Activated CD4-positive, alpha-beta memory T cell treated with anti-CD3 and anti-CD28 coated beads for 36 hours (primary cell): ENCODE results near the gene C2CD4D. TPM values are rescaled to one million over a fixed set of nuclear protein-coding genes. Genes with fewer than 3 reads are reported as not detected.
"Not testable (repeated sequence)": the region's sequence is repeated elsewhere in the genome, so short reads cannot be mapped to it uniquely, and the experiment has no call there.

Source experiments
- CTCF ChIA-PET: fragments of 350-600 bp; sonication (Branson Sonifier 250); formaldehyde crosslinking; loops from one replicate; lab custom pipeline; 2021; ENCODE audit warnings: antibody characterized with exemption, inconsistent platforms; lab: Charles Lee
- POLR2A ChIA-PET: fragments of 350-600 bp; sonication (Branson Sonifier 250); formaldehyde crosslinking; loops from one replicate; lab custom pipeline; 2021; ENCODE audit warnings: antibody characterized with exemption; lab: Charles Lee
- DNase-seq: peaks from one replicate; pipeline ENCODE4 v3.0.0-alpha.2; 2020
- H3K27ac Mint-ChIP-seq: one replicate; pipeline ENCODE4 v1.8.0; 2021; ENCODE audit warnings: mixed read lengths
- H3K27me3 Mint-ChIP-seq: one replicate; pipeline ENCODE4 v1.8.0; 2021; ENCODE audit warnings: mixed read lengths
- H3K36me3 Mint-ChIP-seq: one replicate; pipeline ENCODE4 v1.8.0; 2021; ENCODE audit warnings: mixed read lengths
- H3K4me1 Mint-ChIP-seq: one replicate; pipeline ENCODE4 v1.8.0; 2021; ENCODE audit warnings: low read depth, mixed read lengths
- H3K4me3 Mint-ChIP-seq: one replicate; pipeline ENCODE4 v1.8.0; 2021; ENCODE audit warnings: mild to moderate bottlenecking, mixed read lengths
- H3K9me3 Mint-ChIP-seq: one replicate; pipeline ENCODE4 v1.8.0; 2021; ENCODE audit warnings: mixed read lengths
- intact Hi-C: fragments of 100-400 bp; cut with micrococcal nuclease; formaldehyde crosslinking; loops from one replicate; pipeline ENCODE4 v1.15.1; 2023
- total RNA-seq, 2 experiments: library from RNA; stranded (reverse); gene quantifications; one replicate each; pipeline ENCODE4 v1.2.3, GENCODE V29; 2021

C2CD4D gene
- 1 to 10 TPM; 3.3 to 3.9 TPM for total RNA-seq

DNA sequence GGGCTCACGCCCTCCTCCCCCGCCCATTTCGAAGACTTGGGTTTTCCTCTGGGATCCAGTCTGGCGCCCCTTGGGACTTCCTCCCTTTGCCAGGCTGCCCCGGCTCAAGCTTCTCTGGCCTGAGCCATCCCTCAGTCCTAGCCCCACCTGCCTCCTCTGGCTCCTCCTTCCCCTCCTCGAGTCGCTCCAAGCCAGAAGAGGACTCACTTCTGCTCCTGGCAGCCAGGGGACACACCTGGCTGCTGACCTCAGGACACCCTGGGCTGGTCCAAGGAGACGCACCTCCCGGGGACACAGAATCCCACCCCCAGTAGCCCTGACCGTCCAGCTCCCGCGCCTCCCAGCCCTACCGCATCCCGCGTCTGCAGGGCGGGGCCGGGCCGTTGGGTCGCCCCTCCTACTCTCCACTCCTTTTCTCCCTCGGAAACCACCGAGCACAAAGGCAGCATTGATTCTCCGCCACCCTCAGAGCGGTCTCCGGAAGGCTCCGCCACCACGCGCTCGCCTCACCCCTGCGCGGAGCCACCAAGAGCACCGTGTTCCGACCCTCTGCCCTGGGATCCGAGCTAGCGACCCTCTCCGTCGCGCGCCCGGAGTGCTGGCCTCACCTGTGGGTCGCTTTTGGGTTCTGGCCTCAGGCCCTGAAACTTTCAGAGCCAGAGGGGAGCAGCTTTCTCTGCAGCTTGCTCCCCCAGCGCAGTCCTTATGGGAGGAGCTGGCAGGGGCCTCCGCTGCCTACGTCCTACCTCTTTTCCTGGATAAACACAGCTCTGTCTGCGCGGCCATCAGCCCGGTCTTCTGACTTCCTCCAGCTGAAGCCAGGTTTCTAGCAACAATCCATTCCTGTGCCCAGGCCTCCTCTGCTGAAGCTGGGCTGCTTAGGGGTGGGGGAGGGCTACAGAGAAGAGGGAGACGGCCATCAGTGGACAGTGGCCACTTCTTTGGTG lies at the start of gene C2CD4D:
Gene C2CD4D, minus strand, starts transcription at position 364 of the 947 bp plus-strand sequence. CDS start 831 bp downstream, outside the sequence.
- Mint-ChIP-seq H3K4me1 (peaks cover 43% of the 10 kb centered on the region), H3K27ac (peak within 1 kb of the TSS; percentile 91), H3K4me3 (peak within 1 kb of the TSS; percentile 89), H3K27me3 (no peaks in the 10 kb centered on the region), H3K9me3 (no peaks in the 10 kb centered on the region), H3K36me3 (peaks cover 23% of the 10 kb centered on the region)
- peak; percentile 86 for DNase-seq
- intact Hi-C loops, result loop anchor here (1.0 to 5.0 kb wide), 4 partner anchors 9 to 382 kb away; partner anchors contain the start of gene POGZ
- POLR2A ChIA-PET, result interaction anchor here (0.6 to 2.2 kb wide), 15 partner anchors 9 to 298 kb away, joined by 3 to 8 read pairs (median 5); partner anchors contain the start of genes MRPL9, TDRKH, THEM4 and THEM5
- CTCF ChIA-PET, result interaction anchor here (0.5 to 4.8 kb wide), 7 partner anchors 8 to 246 kb away, joined by 3 to 36 read pairs (median 5); partner anchors contain the start of gene MRPL9

GRCh38 chr1:151888972-151889570 lies 49.5 kb upstream of the C2CD4D start:
- Mint-ChIP-seq H3K27me3 (no peaks in the 10 kb centered on the region), H3K36me3 (peaks cover 58% of the 10 kb centered on the region), H3K27ac (no peak overlapping the region), H3K9me3 (no peaks in the 10 kb centered on the region), H3K4me3 (no peak overlapping the region), H3K4me1 (peaks cover 27% of the 10 kb centered on the region)
- no peak for DNase-seq
- ChIA-PET CTCF (interaction anchor here (0.8 to 5.8 kb wide), 9 partner anchors 10 to 124 kb away, joined by 3 to 34 read pairs (median 4); no protein-coding TSS in a partner anchor), POLR2A (no interaction called here)
- intact Hi-C loops, result loop anchor here (1.0 to 2.0 kb wide), 2 partner anchors 46 to 108 kb away; no protein-coding TSS in a partner anchor

- DNase-seq, result no peak
- POLR2A ChIA-PET, result no interaction called here
- H3K4me1 Mint-ChIP-seq, result peaks cover 16% of the 10 kb centered on the region
- intact Hi-C loops, result no loop called here
- H3K36me3 Mint-ChIP-seq, result peaks cover 47% of the 10 kb centered on the region
- H3K9me3 Mint-ChIP-seq, result no peaks in the 10 kb centered on the region
- H3K27ac Mint-ChIP-seq, result no peak overlapping the region
- H3K4me3 Mint-ChIP-seq, result no peak overlapping the region
- no peaks in the 10 kb centered on the region for H3K27me3 Mint-ChIP-seq
- CTCF ChIA-PET, result interaction anchor here (0.7 to 5.8 kb wide), 4 partner anchors 13 to 114 kb away, joined by 3 to 34 read pairs (median 4); no protein-coding TSS in a partner anchor
Measured at GRCh38 chr1:151887028-151887427, 47.4 kb upstream of the C2CD4D start.

GRCh38 chr1:151885479-151885878 lies 45.9 kb upstream of the C2CD4D start:
- Mint-ChIP-seq H3K4me3 (no peak overlapping the region), H3K4me1 (peaks cover 1% of the 10 kb centered on the region), H3K27me3 (no peaks in the 10 kb centered on the region), H3K36me3 (peaks cover 33% of the 10 kb centered on the region), H3K9me3 (no peaks in the 10 kb centered on the region), H3K27ac (no peak overlapping the region)
- intact Hi-C loops, result no loop called here
- ChIA-PET POLR2A (no interaction called here), CTCF (no interaction called here)
- DNase-seq, result no peak

DNA sequence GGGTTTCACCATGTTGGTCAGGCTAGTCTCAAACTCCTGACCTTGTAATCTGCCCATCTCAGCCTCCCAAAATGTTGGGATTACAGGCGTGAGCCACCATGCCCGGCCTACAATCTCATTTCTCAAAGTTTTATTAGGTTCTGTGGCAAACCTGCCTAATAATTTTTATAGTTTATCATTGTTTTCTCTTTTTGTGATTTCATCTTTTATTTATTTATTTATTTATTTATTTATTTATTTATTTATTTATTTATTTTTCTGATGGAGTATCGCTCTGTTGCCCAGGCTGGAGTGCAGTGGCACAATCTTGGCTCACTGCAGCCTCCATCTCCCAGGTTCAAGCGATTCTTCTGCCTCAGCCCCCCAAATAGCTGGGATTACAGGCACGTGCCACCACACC lies 45.3 kb upstream of the C2CD4D start:
- DNase-seq, H3K27ac Mint-ChIP-seq, H3K9me3 Mint-ChIP-seq, H3K27me3 Mint-ChIP-seq, H3K4me3 Mint-ChIP-seq, POLR2A ChIA-PET, H3K4me1 Mint-ChIP-seq: not testable (repeated sequence)
- intact Hi-C loops, result loop anchor here (5.0 kb wide), 1 partner anchor 48 kb away; the partner anchor contains the start of gene C2CD4D
- H3K36me3 Mint-ChIP-seq, result peaks cover 32% of the 10 kb centered on the region
- CTCF ChIA-PET, result interaction anchor here (1.0 to 1.2 kb wide), 3 partner anchors 15 to 291 kb away, joined by 3 to 4 read pairs (median 4); no protein-coding TSS in a partner anchor

- H3K36me3 Mint-ChIP-seq, result peaks cover 30% of the 10 kb centered on the region
- H3K4me3 Mint-ChIP-seq, H3K9me3 Mint-ChIP-seq, POLR2A ChIA-PET, DNase-seq, H3K4me1 Mint-ChIP-seq, H3K27ac Mint-ChIP-seq, H3K27me3 Mint-ChIP-seq: not testable (repeated sequence)
- CTCF ChIA-PET, result interaction anchor here (1.0 to 1.2 kb wide), 3 partner anchors 16 to 291 kb away, joined by 3 to 4 read pairs (median 4); no protein-coding TSS in a partner anchor
- intact Hi-C loops, result loop anchor here (5.0 kb wide), 1 partner anchor 47 kb away; the partner anchor contains the start of gene C2CD4D
Measured at GRCh38 chr1:151884445-151884844, 44.8 kb upstream of the C2CD4D start.

DNA sequence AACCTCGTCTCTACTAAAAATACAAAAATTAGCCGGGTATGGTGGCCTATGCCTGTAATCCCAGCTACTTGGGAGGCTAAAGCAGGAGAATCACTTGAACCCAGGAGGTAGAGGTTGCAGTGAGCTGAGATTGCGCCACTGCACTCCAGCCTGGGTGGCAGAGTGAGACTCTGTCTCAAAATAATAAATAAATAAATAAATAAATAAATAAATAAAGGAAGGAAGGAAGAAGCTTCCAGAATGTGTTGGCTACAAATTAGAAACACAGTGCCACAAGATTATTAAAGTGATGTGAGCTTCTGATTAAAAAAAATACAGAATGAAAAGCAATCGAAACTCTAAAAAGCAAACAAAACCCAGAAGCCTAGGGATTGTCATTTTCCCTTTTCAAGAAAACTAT lies 44.3 kb upstream of the C2CD4D start:
- intact Hi-C loops, result loop anchor here (5.0 kb wide), 1 partner anchor 47 kb away; the partner anchor contains the start of gene C2CD4D
- CTCF ChIA-PET, result interaction anchor here (0.6 to 1.2 kb wide), 4 partner anchors 16 to 543 kb away, joined by 3 to 4 read pairs (median 4); no protein-coding TSS in a partner anchor

GRCh38 chr1:151882918-151883317 lies 43.3 kb upstream of the C2CD4D start:
- H3K9me3 Mint-ChIP-seq, H3K27me3 Mint-ChIP-seq, H3K27ac Mint-ChIP-seq, POLR2A ChIA-PET, H3K4me3 Mint-ChIP-seq, DNase-seq, H3K4me1 Mint-ChIP-seq: not testable (repeated sequence)
- intact Hi-C loops, result loop anchor here (5.0 kb wide), 1 partner anchor 46 kb away; the partner anchor contains the start of gene C2CD4D
- CTCF ChIA-PET, result interaction anchor here (2.0 to 2.8 kb wide), 2 partner anchors 25 to 119 kb away, joined by 5 to 11 read pairs; no protein-coding TSS in a partner anchor
- H3K36me3 Mint-ChIP-seq, result peaks cover 20% of the 10 kb centered on the region

More for the DNA sequence above, 44.3 kb upstream of the C2CD4D start:
- H3K27me3 Mint-ChIP-seq, H3K4me1 Mint-ChIP-seq, H3K9me3 Mint-ChIP-seq, H3K4me3 Mint-ChIP-seq, DNase-seq, POLR2A ChIA-PET, H3K27ac Mint-ChIP-seq: not testable (repeated sequence)
- H3K36me3 Mint-ChIP-seq, result peaks cover 25% of the 10 kb centered on the region

DNA sequence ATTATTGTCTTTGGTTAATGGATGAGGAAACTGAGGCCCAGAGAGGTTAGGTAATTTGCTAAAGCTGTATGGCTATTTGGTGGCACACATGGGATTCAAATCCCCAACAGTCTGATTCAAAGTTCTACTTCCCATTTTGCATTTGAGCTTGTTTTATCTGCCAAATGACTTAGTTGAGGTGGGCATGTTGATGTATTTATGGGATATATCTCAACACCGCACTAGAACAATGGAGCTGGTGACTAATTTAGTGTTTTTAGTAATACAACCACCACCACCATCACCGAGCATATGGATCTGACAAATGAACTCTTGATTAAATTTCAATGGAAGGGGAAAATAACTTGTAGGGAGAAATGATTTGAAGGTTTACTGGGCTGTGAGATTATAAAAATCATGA lies 42.8 kb upstream of the C2CD4D start:
- intact Hi-C loops, result loop anchor here (5.0 kb wide), 1 partner anchor 45 kb away; the partner anchor contains the start of gene C2CD4D

GRCh38 chr1:151881479-151881878 lies 41.9 kb upstream of the C2CD4D start:
- Mint-ChIP-seq H3K4me1 (no peaks in the 10 kb centered on the region), H3K27me3 (no peaks in the 10 kb centered on the region), H3K27ac (no peak overlapping the region), H3K4me3 (no peak overlapping the region), H3K9me3 (no peaks in the 10 kb centered on the region), H3K36me3 (peaks cover 14% of the 10 kb centered on the region)
- ChIA-PET CTCF (interaction anchor here (0.6 to 2.8 kb wide), 12 partner anchors 16 to 606 kb away, joined by 3 to 11 read pairs (median 4); no protein-coding TSS in a partner anchor), POLR2A (interaction anchor here (0.7 kb wide), 1 partner anchor 155 kb away, joined by 3 read pairs; the partner anchor contains the start of gene S100A11)
- intact Hi-C loops, result loop anchor here (5.0 kb wide), 1 partner anchor 44 kb away; the partner anchor contains the start of gene C2CD4D
- no peak for DNase-seq

More for the DNA sequence above, 42.8 kb upstream of the C2CD4D start:
- Mint-ChIP-seq H3K4me1 (no peaks in the 10 kb centered on the region), H3K27ac (no peak overlapping the region), H3K4me3 (no peak overlapping the region), H3K9me3 (no peaks in the 10 kb centered on the region), H3K27me3 (no peaks in the 10 kb centered on the region), H3K36me3 (peaks cover 17% of the 10 kb centered on the region)
- POLR2A ChIA-PET, result no interaction called here
- no peak for DNase-seq
- CTCF ChIA-PET, result interaction anchor here (0.8 to 2.8 kb wide), 4 partner anchors 25 to 130 kb away, joined by 4 to 11 read pairs (median 5); no protein-coding TSS in a partner anchor
